Measurements from ENCODE around the gene DEFB119.

GRCh38 chr20:31341470-31341869 lies 48.9 kb downstream of the DEFB119 start:
- TF ChIP-seq CTCF (IDR thresholded peaks at IDR 0.05): no peak
- TF ChIP-seq POLR2A (IDR thresholded peaks at IDR 0.05): no peak

All from Peyer's patch (tissue), 4 donors.